ENCODE results near the gene KAZN. TPM values are rescaled to one million over a fixed set of nuclear protein-coding genes. Genes with fewer than 3 reads are reported as not detected.

The KAZN gene
- total RNA-seq, 3 donors from 2014 or later = 12.2 to 16.4 (median 16.2) TPM

GRCh38 chr1:14674030-14674429 is 75.5 kb downstream of the KAZN start:
- TF ChIP-seq CTCF (IDR thresholded peaks at IDR 0.05) = no peak
- TF ChIP-seq POLR2AphosphoS5 (IDR thresholded peaks at IDR 0.05) = no peak
- TF ChIP-seq POLR2A (IDR thresholded peaks at IDR 0.05) = no peak
- Histone ChIP-seq H3K36me3 (no peaks in the 10 kb centered on the region), H3K9me3 (no peaks in the 10 kb centered on the region), H3K4me3 (no peak overlapping the region), H3K27me3 (no peaks in the 10 kb centered on the region), H3K27ac (no peak overlapping the region), H3K4me1 (no peaks in the 10 kb centered on the region)
- intact Hi-C loops (cut with DNase I; ENCODE audit: low total_unique reads) = no loop called here
- DNase-seq (ENCODE audit: low spot score in 2 of 2) = no peak

- intact Hi-C loops (cut with DNase I; ENCODE audit: low total_unique reads) = no loop called here
- no peak for TF ChIP-seq POLR2A (IDR thresholded peaks at IDR 0.05)
- Histone ChIP-seq H3K4me3 (no peak overlapping the region), H3K27me3 (no peaks in the 10 kb centered on the region), H3K9me3 (no peaks in the 10 kb centered on the region), H3K27ac (no peak overlapping the region), H3K4me1 (no peaks in the 10 kb centered on the region), H3K36me3 (no peaks in the 10 kb centered on the region)
- DNase-seq (ENCODE audit: low spot score in 2 of 2) = no peak
These were observed 77.9 kb downstream of the KAZN start for GRCh38 chr1:14676400-14676799.

- no peak for TF ChIP-seq CTCF (IDR thresholded peaks at IDR 0.05)
- TF ChIP-seq POLR2A (IDR thresholded peaks at IDR 0.05) = no peak
- TF ChIP-seq POLR2AphosphoS5 (IDR thresholded peaks at IDR 0.05) = no peak
- intact Hi-C loops (cut with DNase I; ENCODE audit: low total_unique reads) = no loop called here
- DNase-seq (ENCODE audit: low spot score in 2 of 2) = no peak
These were observed 78.9 kb downstream of the KAZN start for GRCh38 chr1:14677292-14677971.

GRCh38 chr1:14678011-14678638 is 79.6 kb downstream of the KAZN start:
- TF ChIP-seq CTCF (IDR thresholded peaks at IDR 0.05) = no peak
- no peak for TF ChIP-seq POLR2AphosphoS5 (IDR thresholded peaks at IDR 0.05)
- TF ChIP-seq POLR2A (IDR thresholded peaks at IDR 0.05) = no peak
- Histone ChIP-seq H3K4me1 (no peaks in the 10 kb centered on the region), H3K27me3 (no peaks in the 10 kb centered on the region), H3K9me3 (no peaks in the 10 kb centered on the region), H3K36me3 (no peaks in the 10 kb centered on the region), H3K27ac (no peak overlapping the region), H3K4me3 (no peak overlapping the region)
- no peak for DNase-seq (ENCODE audit: low spot score in 2 of 2)
- intact Hi-C loops (cut with DNase I; ENCODE audit: low total_unique reads) = no loop called here

More at GRCh38 chr1:14677292-14677971, 78.9 kb downstream of the KAZN start:
- H3K27ac ChIP-seq = no peak overlapping the region
- no peak overlapping the region for H3K4me3 ChIP-seq
- H3K9me3 ChIP-seq = no peaks in the 10 kb centered on the region
- H3K4me1 ChIP-seq = no peaks in the 10 kb centered on the region
- H3K36me3 ChIP-seq = no peaks in the 10 kb centered on the region
- H3K27me3 ChIP-seq = no peaks in the 10 kb centered on the region

- no peak overlapping the region for H3K27ac ChIP-seq
- H3K4me1 ChIP-seq = no peaks in the 10 kb centered on the region
- no peaks in the 10 kb centered on the region for H3K36me3 ChIP-seq
- peaks cover 0 to 2% of the 10 kb centered on the region in 2 donors for H3K9me3 ChIP-seq
- TF ChIP-seq CTCF (IDR thresholded peaks at IDR 0.05) (no peak), POLR2A (IDR thresholded peaks at IDR 0.05) (no peak), POLR2AphosphoS5 (IDR thresholded peaks at IDR 0.05) (no peak)
- H3K4me3 ChIP-seq = no peak overlapping the region
- H3K27me3 ChIP-seq = no peaks in the 10 kb centered on the region
- intact Hi-C loops (cut with DNase I; ENCODE audit: low total_unique reads) = no loop called here
- DNase-seq (ENCODE audit: low spot score in 2 of 2) = no peak
These were observed 80.7 kb downstream of the KAZN start for GRCh38 chr1:14679027-14679688.
